K562 (cell line): ENCODE measurements around the gene IGSF8. TPM values are rescaled to one million over a fixed set of nuclear protein-coding genes. Genes with fewer than 3 reads are reported as not detected.

Experiments
- ATF1 ChIP-seq, 2 experiments: fragments of 450-650 bp in 1 of 2; IDR thresholded peaks; 2 replicates each; pipeline ENCODE4 v1.6.1; 2016; ENCODE audit warnings: missing compliant biosample characterization in 1 of 2, missing genetic modification characterization in 1 of 2
- GATA2 ChIP-seq: sonication (generic); formaldehyde crosslinking; IDR thresholded peaks from 2 replicates; pipeline ENCODE4 v1.4.0; 2020; ENCODE audit warnings: mild to moderate bottlenecking, missing genetic modification reagents
- MEIS2 ChIP-seq: fragments of 450-650 bp; IDR thresholded peaks from 2 replicates; pipeline ENCODE4 v1.6.1; 2014; ENCODE audit warnings: mild to moderate bottlenecking; ENCODE audit not compliant: partially characterized antibody
- PCBP1 ChIP-seq: fragments of 200-400 bp; formaldehyde crosslinking; IDR thresholded peaks from 2 replicates; pipeline ENCODE4 v1.6.1; 2018; ENCODE audit warnings: mild to moderate bottlenecking, low read depth, low read length; ENCODE audit not compliant: poor library complexity, severe bottlenecking
- RUNX1 ChIP-seq: sonication (generic); IDR thresholded peaks from 2 replicates; pipeline ENCODE4 v1.6.1; 2016; ENCODE audit warnings: antibody characterized with exemption, low read depth
- SAFB2 ChIP-seq: fragments of 200-400 bp; formaldehyde crosslinking; IDR thresholded peaks from 2 replicates; pipeline ENCODE4 v1.6.1; 2018; ENCODE audit warnings: borderline replicate concordance, low read length, low read depth, moderate library complexity; ENCODE audit not compliant: severe bottlenecking
- SMAD1 ChIP-seq: fragments of 150-350 bp; IDR thresholded peaks from 2 replicates; pipeline ENCODE4 v1.6.1; 2014; ENCODE audit warnings: low read length, low read depth; ENCODE audit not compliant: partially characterized antibody
- SMAD3 ChIP-seq: fragments of 450-650 bp; formaldehyde crosslinking; conservative IDR thresholded peaks from 2 replicates; pipeline ENCODE4 v1.4.0; 2020; ENCODE audit warnings: mild to moderate bottlenecking
- TARDBP ChIP-seq: fragments of 450-650 bp; IDR thresholded peaks from 2 replicates; pipeline ENCODE4 v1.6.1; 2016
- XRCC4 ChIP-seq: IDR thresholded peaks from one replicate; pipeline ENCODE4 v1.6.1; 2011; ENCODE audit not compliant: insufficient read depth, insufficient read length; ENCODE audit errors: extremely low read depth
- ZKSCAN8 ChIP-seq: fragments of 200-800 bp; sonication (Bioruptor generic); IDR thresholded peaks from 2 replicates; pipeline ENCODE4 v1.6.1; 2016; ENCODE audit warnings: missing genetic modification characterization, missing compliant biosample characterization
- ZNF134 ChIP-seq: fragments of 250-450 bp; sonication (Bioruptor Pico); conservative IDR thresholded peaks from 2 replicates; pipeline ENCODE4 v1.4.0; 2020
- ZNF24 ChIP-seq: fragments of 450-650 bp; IDR thresholded peaks from 2 replicates; pipeline ENCODE4 v1.6.1; 2016
- polyA plus RNA-seq, 8 experiments: library from polyadenylated mRNA; depleted of rRNA in 4 of 8; stranded (reverse) in 5 of 8; unstranded in 3 of 8; fragments of >200 nt; fragmentation: Nextera tagmentation in 2 of 8; fragmentation: Illumina TruSeq in 1 of 8; extraction: Ambion mirVana in 2 of 8; extraction: Trizol in 1 of 8; gene quantifications; 2 replicates each; pipeline versions ENCODE4 v1.2.1 to v1.2.3, GENCODE V29; 2011 to 2014; ENCODE audit warnings: inconsistent platforms in 1 of 8, missing spikeins in 1 of 8
- total RNA-seq, 7 experiments: library from RNA; depleted of rRNA in 6 of 7; stranded (reverse); fragments of >200 nt in 6 of 7; fragmentation: Illumina TruSeq in 2 of 7; extraction: Trizol in 2 of 7; gene quantifications; 2 replicates each; pipeline versions ENCODE4 v1.2.1 to v1.2.3, GENCODE V29; 2011 to 2021; ENCODE audit warnings: low replicate concordance in 1 of 7
- TF ChIP-seq, protein P1 (sequence below): fragments of 250-450 bp; sonication (Bioruptor Pico); IDR thresholded peaks from 2 replicates; pipeline ENCODE4 v1.5.0; 2021; ENCODE audit warnings: mild to moderate bottlenecking, moderate library complexity
- TF ChIP-seq, protein P2 (sequence below): fragments of 250-450 bp; sonication (Bioruptor Pico); IDR thresholded peaks from 2 replicates; pipeline ENCODE4 v1.4.0; 2020; ENCODE audit warnings: mild to moderate bottlenecking, moderate library complexity
- TF ChIP-seq, protein P3 (sequence below): IDR thresholded peaks from 2 replicates; pipeline ENCODE4 v1.6.1; 2011; ENCODE audit not compliant: insufficient read length; ENCODE audit errors: extremely low read depth
- TF ChIP-seq, protein P4 (sequence below): sonication (generic); IDR thresholded peaks from 2 replicates; pipeline ENCODE4 v1.6.1; 2016
- TF ChIP-seq, protein P5 (sequence below): fragments of 250-450 bp; sonication (Bioruptor Pico); IDR thresholded peaks from 2 replicates; pipeline ENCODE4 v1.8.0; 2022; ENCODE audit warnings: moderate library complexity, mild to moderate bottlenecking, inconsistent platforms
- TF ChIP-seq, protein P6 (sequence below): fragments of 450-650 bp; IDR thresholded peaks from 2 replicates; pipeline ENCODE4 v1.6.1; 2016; ENCODE audit warnings: low read depth, mild to moderate bottlenecking, moderate library complexity

The IGSF8 gene
- total and polyA plus RNA-seq, 9 of the 15 experiments (the other 6 are each of a cell fraction or from before 2014, with no cell fraction given), result 0.32 to 11.7 (median 3.2) TPM

DNA sequence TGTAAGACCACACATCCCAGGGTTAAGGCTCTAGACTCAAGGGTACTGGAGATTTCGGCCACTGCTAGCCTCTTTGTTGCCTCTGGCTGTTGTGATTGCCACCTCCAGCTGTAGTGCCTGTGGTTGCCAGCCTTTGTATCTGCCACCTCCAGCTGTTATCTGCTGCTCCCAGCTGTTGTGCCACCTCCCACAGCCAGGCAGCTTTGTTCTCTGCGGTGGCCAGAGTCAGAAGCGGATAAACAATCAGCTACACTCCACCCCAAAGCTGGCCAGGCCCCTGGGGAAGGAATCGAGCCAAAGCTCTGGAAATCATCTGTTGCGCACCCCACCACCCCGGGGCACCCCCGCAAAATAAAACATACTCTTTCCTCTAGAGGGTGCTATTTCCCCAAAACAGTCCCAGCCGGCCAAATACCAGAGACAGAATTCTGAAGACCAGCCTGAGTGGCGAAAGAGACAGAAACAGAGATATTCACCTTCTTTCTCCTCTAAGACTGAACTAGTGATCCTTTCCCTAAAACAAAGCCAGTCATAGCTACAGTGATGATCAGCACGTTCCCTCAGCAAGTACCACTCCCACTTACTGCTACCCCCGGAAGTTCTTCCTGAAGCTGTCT lies 51.8 kb downstream of the IGSF8 start (continued):
- TF ChIP-seq XRCC4 (no peak), RUNX1 (peak; percentile 93), TARDBP (peak; percentile 91), SMAD1 (peak; percentile 31), ATF1 (CRISPR knock-in tag; IDR thresholded peaks at IDR 0.05) (no peak), ATF1 (tag; IDR thresholded peaks at IDR 0.05) (peak; percentile 70), ZKSCAN8 (CRISPR knock-in tag) (peak; percentile 90), ZNF134 (CRISPR knock-in tag) (peak; percentile 15; the same call in 1 of the 2 replicates), MEIS2 (peak; percentile 64), PCBP1 (no peak), SMAD3 (CRISPR knock-in tag) (peak; percentile 86), ZNF24 (peak; percentile 46), GATA2 (peak; percentile 98), SAFB2 (no peak)
- TF ChIP-seq, protein P1, sequence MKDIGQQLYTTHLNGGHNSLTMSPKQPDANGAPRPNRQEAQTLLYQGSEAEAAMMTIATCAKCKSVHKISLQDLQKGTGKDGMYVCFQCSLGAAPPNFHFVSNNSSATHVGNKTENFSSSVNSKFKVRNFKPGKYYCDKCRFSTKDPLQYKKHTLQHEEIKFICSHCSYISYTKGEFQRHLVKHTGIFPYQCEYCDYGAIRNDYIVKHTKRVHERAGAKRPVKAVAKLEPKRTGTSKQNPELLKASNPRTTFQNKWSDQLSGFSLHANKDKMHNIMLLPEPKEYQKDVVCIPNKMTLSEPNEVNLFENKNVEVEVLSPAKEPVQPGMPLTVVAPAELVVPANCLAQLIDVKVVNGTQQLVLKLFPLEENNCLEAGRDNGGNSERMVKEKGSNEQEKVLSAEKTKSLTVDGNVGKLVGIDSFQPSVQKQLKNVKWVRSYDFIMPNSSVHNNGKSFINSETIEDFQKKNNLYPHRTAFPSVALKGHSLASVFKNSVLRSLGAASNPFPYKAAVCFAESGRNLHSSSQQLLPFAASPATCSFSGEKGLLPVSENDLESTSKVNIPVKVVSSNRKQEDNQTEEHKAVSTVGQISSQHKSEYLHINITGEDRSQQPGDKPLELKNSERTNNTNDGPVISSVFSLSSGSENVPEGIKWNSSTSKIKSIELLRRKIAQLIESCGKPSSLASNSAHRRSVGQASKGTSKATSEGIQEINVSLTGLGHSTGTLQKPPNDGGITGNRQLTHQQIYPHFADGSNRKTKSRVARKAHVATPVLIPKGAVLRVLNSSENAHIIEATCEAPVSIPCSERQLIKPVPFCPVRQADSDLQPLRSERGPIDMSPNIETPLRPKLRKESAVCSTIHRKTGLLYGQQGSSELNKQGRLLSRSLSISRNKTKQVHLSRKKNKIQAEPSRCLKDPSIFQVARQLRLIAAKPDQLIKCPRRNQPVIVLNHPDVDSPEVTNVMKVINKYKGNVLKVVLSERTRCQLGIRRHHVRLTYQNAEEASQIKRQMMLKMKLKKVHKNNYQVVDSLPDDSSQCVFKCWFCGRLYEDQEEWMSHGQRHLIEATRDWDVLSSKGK (CRISPR knock-in tag), result no peak
- TF ChIP-seq, protein P2, sequence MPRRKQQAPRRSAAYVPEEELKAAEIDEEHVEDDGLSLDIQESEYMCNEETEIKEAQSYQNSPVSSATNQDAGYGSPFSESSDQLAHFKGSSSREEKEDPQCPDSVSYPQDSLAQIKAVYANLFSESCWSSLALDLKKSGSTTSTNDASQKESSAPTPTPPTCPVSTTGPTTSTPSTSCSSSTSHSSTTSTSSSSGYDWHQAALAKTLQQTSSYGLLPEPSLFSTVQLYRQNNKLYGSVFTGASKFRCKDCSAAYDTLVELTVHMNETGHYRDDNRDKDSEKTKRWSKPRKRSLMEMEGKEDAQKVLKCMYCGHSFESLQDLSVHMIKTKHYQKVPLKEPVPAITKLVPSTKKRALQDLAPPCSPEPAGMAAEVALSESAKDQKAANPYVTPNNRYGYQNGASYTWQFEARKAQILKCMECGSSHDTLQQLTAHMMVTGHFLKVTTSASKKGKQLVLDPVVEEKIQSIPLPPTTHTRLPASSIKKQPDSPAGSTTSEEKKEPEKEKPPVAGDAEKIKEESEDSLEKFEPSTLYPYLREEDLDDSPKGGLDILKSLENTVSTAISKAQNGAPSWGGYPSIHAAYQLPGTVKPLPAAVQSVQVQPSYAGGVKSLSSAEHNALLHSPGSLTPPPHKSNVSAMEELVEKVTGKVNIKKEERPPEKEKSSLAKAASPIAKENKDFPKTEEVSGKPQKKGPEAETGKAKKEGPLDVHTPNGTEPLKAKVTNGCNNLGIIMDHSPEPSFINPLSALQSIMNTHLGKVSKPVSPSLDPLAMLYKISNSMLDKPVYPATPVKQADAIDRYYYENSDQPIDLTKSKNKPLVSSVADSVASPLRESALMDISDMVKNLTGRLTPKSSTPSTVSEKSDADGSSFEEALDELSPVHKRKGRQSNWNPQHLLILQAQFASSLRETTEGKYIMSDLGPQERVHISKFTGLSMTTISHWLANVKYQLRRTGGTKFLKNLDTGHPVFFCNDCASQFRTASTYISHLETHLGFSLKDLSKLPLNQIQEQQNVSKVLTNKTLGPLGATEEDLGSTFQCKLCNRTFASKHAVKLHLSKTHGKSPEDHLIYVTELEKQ (CRISPR knock-in tag), result no peak
- TF ChIP-seq, protein P3, sequence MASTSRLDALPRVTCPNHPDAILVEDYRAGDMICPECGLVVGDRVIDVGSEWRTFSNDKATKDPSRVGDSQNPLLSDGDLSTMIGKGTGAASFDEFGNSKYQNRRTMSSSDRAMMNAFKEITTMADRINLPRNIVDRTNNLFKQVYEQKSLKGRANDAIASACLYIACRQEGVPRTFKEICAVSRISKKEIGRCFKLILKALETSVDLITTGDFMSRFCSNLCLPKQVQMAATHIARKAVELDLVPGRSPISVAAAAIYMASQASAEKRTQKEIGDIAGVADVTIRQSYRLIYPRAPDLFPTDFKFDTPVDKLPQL, result no peak
- TF ChIP-seq, protein P4, sequence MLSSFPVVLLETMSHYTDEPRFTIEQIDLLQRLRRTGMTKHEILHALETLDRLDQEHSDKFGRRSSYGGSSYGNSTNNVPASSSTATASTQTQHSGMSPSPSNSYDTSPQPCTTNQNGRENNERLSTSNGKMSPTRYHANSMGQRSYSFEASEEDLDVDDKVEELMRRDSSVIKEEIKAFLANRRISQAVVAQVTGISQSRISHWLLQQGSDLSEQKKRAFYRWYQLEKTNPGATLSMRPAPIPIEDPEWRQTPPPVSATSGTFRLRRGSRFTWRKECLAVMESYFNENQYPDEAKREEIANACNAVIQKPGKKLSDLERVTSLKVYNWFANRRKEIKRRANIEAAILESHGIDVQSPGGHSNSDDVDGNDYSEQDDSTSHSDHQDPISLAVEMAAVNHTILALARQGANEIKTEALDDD, result peak; percentile 33; the same call in 1 of the 2 replicates
- TF ChIP-seq, protein P5, sequence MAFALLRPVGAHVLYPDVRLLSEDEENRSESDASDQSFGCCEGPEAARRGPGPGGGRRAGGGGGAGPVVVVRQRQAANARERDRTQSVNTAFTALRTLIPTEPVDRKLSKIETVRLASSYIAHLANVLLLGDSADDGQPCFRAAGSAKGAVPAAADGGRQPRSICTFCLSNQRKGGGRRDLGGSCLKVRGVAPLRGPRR, result no peak
- TF ChIP-seq, protein P6, sequence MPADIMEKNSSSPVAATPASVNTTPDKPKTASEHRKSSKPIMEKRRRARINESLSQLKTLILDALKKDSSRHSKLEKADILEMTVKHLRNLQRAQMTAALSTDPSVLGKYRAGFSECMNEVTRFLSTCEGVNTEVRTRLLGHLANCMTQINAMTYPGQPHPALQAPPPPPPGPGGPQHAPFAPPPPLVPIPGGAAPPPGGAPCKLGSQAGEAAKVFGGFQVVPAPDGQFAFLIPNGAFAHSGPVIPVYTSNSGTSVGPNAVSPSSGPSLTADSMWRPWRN, result peak; percentile 84
